Astrocyte (in vitro differentiated cells and primary cell): ENCODE results near the gene C1orf141. TPM values are rescaled to one million over a fixed set of nuclear protein-coding genes. Genes with fewer than 3 reads are reported as not detected.
"Not testable (repeated sequence)": the region's sequence is repeated elsewhere in the genome, so short reads cannot be mapped to it uniquely, and the experiment has no call there.

ENCODE experiments used
- DNase-seq: peaks from one replicate; pipeline ENCODE4 v3.0.0-alpha.2; 2010; ENCODE audit warnings: low read depth
- FAIRE-seq: peaks from 2 replicates; lab custom pipeline; 2011; peaks lifted over from hg19 to GRCh38; lab: Jason Lieb, UNC
- H2AFZ ChIP-seq: 2 replicates; pipeline ENCODE4 v1.6.0; 2012; ENCODE audit warnings: low read depth, low read length, inconsistent platforms
- H3K27ac ChIP-seq: 2 replicates; pipeline ENCODE4 v1.5.1; 2011; ENCODE audit warnings: low read depth, low read length, inconsistent platforms
- H3K27me3 ChIP-seq: 2 replicates; pipeline ENCODE4 v1.6.0; 2011; ENCODE audit warnings: low read length, inconsistent platforms; ENCODE audit not compliant: insufficient read depth
- H3K36me3 ChIP-seq: 2 replicates; pipeline ENCODE4 v1.5.1; 2011; ENCODE audit warnings: low read length, inconsistent platforms; ENCODE audit not compliant: insufficient read depth
- H3K4me1 ChIP-seq: 2 replicates; pipeline ENCODE4 v1.5.1; 2011; ENCODE audit warnings: low read length, inconsistent platforms; ENCODE audit not compliant: insufficient read depth
- H3K4me2 ChIP-seq: 2 replicates; pipeline ENCODE4 v1.6.0; 2012; ENCODE audit warnings: low read length, inconsistent platforms
- H3K4me3 ChIP-seq: 2 replicates; pipeline ENCODE4 v1.5.1; 2011; ENCODE audit warnings: low read depth, mild to moderate bottlenecking, low read length, inconsistent platforms; ENCODE audit not compliant: insufficient read depth
- H3K79me2 ChIP-seq: 2 replicates; pipeline ENCODE4 v1.6.0; 2012; ENCODE audit warnings: mild to moderate bottlenecking, low read length, inconsistent platforms; ENCODE audit not compliant: insufficient read depth
- H3K9ac ChIP-seq: 2 replicates; pipeline ENCODE4 v1.6.0; 2012; ENCODE audit warnings: mild to moderate bottlenecking, low read length, inconsistent platforms
- H3K9me3 ChIP-seq: 2 replicates; pipeline ENCODE4 v1.5.1; 2012; ENCODE audit warnings: low read depth, mild to moderate bottlenecking, low read length, inconsistent platforms; ENCODE audit not compliant: insufficient read depth
- H4K20me1 ChIP-seq: 2 replicates; pipeline ENCODE4 v1.6.0; 2012; ENCODE audit warnings: low read length, inconsistent platforms; ENCODE audit not compliant: insufficient read depth
- H3K27ac Mint-ChIP-seq: one replicate; pipeline ENCODE4 v1.8.0; 2021; ENCODE audit warnings: mild to moderate bottlenecking, mixed read lengths; ENCODE audit not compliant: unreplicated experiment
- H3K27me3 Mint-ChIP-seq: one replicate; pipeline ENCODE4 v1.8.0; 2021; ENCODE audit warnings: low read depth, mixed read lengths; ENCODE audit not compliant: unreplicated experiment
- H3K36me3 Mint-ChIP-seq: one replicate; pipeline ENCODE4 v1.8.0; 2021; ENCODE audit warnings: low read depth, mixed read lengths; ENCODE audit not compliant: unreplicated experiment
- H3K4me1 Mint-ChIP-seq: one replicate; pipeline ENCODE4 v1.8.0; 2021; ENCODE audit warnings: low read depth, mixed read lengths; ENCODE audit not compliant: unreplicated experiment
- H3K4me3 Mint-ChIP-seq: one replicate; pipeline ENCODE4 v1.8.0; 2021; ENCODE audit warnings: mild to moderate bottlenecking, moderate library complexity, mixed read lengths; ENCODE audit not compliant: unreplicated experiment
- H3K9me3 Mint-ChIP-seq: one replicate; pipeline ENCODE4 v1.8.0; 2021; ENCODE audit warnings: mild to moderate bottlenecking, mixed read lengths; ENCODE audit not compliant: unreplicated experiment
- CTCF ChIP-seq: IDR thresholded peaks from 2 replicates; pipeline ENCODE4 v1.5.1; 2011; ENCODE audit warnings: low read depth, mild to moderate bottlenecking, inconsistent platforms, low read length, moderate library complexity; ENCODE audit not compliant: insufficient read depth
- EZH2 ChIP-seq: IDR thresholded peaks from 2 replicates; pipeline ENCODE4 v1.6.1; 2012; ENCODE audit warnings: mild to moderate bottlenecking, low read length, inconsistent platforms; ENCODE audit not compliant: insufficient read depth
- total RNA-seq: library from RNA; stranded (reverse); gene quantifications from 2 replicates; pipeline ENCODE4 v1.2.1, GENCODE V29; 2021

Gene C1orf141
- total RNA-seq, 1 donor from 2014 or later = not detected

GRCh38 chr1:67077593-67077992 lies 57.2 kb downstream of the C1orf141 start:
- Histone ChIP-seq H2AFZ (no peak overlapping the region), H3K27me3 (no peaks in the 10 kb centered on the region), H3K4me1 (no peaks in the 10 kb centered on the region), H3K27ac (no peak overlapping the region), H3K4me3 (no peak overlapping the region), H3K79me2 (no peaks in the 10 kb centered on the region), H4K20me1 (no peaks in the 10 kb centered on the region), H3K9me3 (no peaks in the 10 kb centered on the region), H3K4me2 (no peak overlapping the region), H3K36me3 (no peaks in the 10 kb centered on the region), H3K9ac (no peak overlapping the region)
- Mint-ChIP-seq H3K4me1 (no peaks in the 10 kb centered on the region), H3K4me3 (no peak overlapping the region), H3K27ac (no peak overlapping the region), H3K27me3 (peaks cover 1% of the 10 kb centered on the region), H3K9me3 (peaks cover 3% of the 10 kb centered on the region), H3K36me3 (no peaks in the 10 kb centered on the region)
- FAIRE-seq (no peak), DNase-seq (no peak)
- TF ChIP-seq EZH2 (no peak), CTCF (no peak)

GRCh38 chr1:67072749-67073148 lies 62.0 kb downstream of the C1orf141 start:
- FAIRE-seq = peak; percentile 70
- H3K4me3 Mint-ChIP-seq = no peak overlapping the region
- H3K4me1 Mint-ChIP-seq = no peaks in the 10 kb centered on the region

GRCh38 chr1:67067655-67068054 lies 67.1 kb downstream of the C1orf141 start:
- not testable (repeated sequence) for H2AFZ ChIP-seq, H3K4me1 Mint-ChIP-seq, H3K27ac ChIP-seq, H3K27me3 ChIP-seq, FAIRE-seq, H3K4me2 ChIP-seq, H3K27me3 Mint-ChIP-seq, H3K9me3 ChIP-seq, H3K27ac Mint-ChIP-seq, H4K20me1 ChIP-seq, DNase-seq, H3K36me3 Mint-ChIP-seq, H3K36me3 ChIP-seq, H3K4me1 ChIP-seq, H3K9ac ChIP-seq, H3K79me2 ChIP-seq, H3K4me3 Mint-ChIP-seq, H3K4me3 ChIP-seq
- peaks cover 16% of the 10 kb centered on the region for H3K9me3 Mint-ChIP-seq

More at GRCh38 chr1:67072749-67073148, 62.0 kb downstream of the C1orf141 start:
- H3K4me1 ChIP-seq = no peaks in the 10 kb centered on the region
- TF ChIP-seq CTCF = no peak
- TF ChIP-seq EZH2 = no peak
- no peak overlapping the region for H3K27ac Mint-ChIP-seq
- H3K9me3 ChIP-seq = peaks cover 1% of the 10 kb centered on the region
- H3K36me3 ChIP-seq = no peaks in the 10 kb centered on the region
- DNase-seq = no peak
- H3K4me3 ChIP-seq = no peak overlapping the region
- no peaks in the 10 kb centered on the region for H3K36me3 Mint-ChIP-seq
- no peak overlapping the region for H3K4me2 ChIP-seq
- no peak overlapping the region for H3K27ac ChIP-seq
- H2AFZ ChIP-seq = no peak overlapping the region
- no peak overlapping the region for H3K9ac ChIP-seq
- H3K27me3 Mint-ChIP-seq = peaks cover 1% of the 10 kb centered on the region
- H3K9me3 Mint-ChIP-seq = peaks cover 7% of the 10 kb centered on the region
- H3K79me2 ChIP-seq = no peaks in the 10 kb centered on the region
- H3K27me3 ChIP-seq = no peaks in the 10 kb centered on the region
- H4K20me1 ChIP-seq = no peaks in the 10 kb centered on the region
